H1 (cell line): ENCODE measurements around the gene EDC3. TPM values are rescaled to one million over a fixed set of nuclear protein-coding genes. Genes with fewer than 3 reads are reported as not detected.
"Not testable (repeated sequence)": the region's sequence is repeated elsewhere in the genome, so short reads cannot be mapped to it uniquely, and the experiment has no call there.

ENCODE experiments used
- CTCF ChIA-PET: fragments of 300-600 bp; sonication (Branson Sonifier 250); formaldehyde crosslinking; loops from one replicate; lab custom pipeline; 2021; ENCODE audit not compliant: partially characterized antibody; lab: Charles Lee
- POLR2A ChIA-PET: fragments of 300-600 bp; sonication (Branson Sonifier 250); formaldehyde crosslinking; loops from one replicate; lab custom pipeline; 2021; ENCODE audit warnings: inconsistent platforms; ENCODE audit not compliant: partially characterized antibody; lab: Charles Lee
- DNase-seq, 2 experiments: peaks; one replicate each; pipeline versions ENCODE4 v3.0.0 to v3.0.0-alpha.2; 2010 to 2022; ENCODE audit warnings: low spot score in 2 of 2, low read depth in 1 of 2, mixed read lengths in 1 of 2
- FAIRE-seq: peaks from 2 replicates; lab custom pipeline; 2011; peaks lifted over from hg19 to GRCh38; lab: Jason Lieb, UNC
- H2AFZ ChIP-seq: 2 replicates; pipeline ENCODE4 v1.8.1; 2012; ENCODE audit warnings: low read length, inconsistent platforms
- H2AK5ac ChIP-seq: 2 replicates; pipeline ENCODE4 v1.6.1; 2013; ENCODE audit warnings: low read depth, low read length
- H2BK120ac ChIP-seq: replicated peaks from 2 replicates; pipeline ENCODE3; 2013; ENCODE audit warnings: low read depth, low read length, inconsistent platforms
- H2BK12ac ChIP-seq: 2 replicates; pipeline ENCODE4 v1.6.1; 2013; ENCODE audit warnings: low read depth, low read length
- H2BK15ac ChIP-seq: 2 replicates; pipeline ENCODE4 v1.6.1; 2013; ENCODE audit warnings: low read length
- H2BK20ac ChIP-seq: 2 replicates; pipeline ENCODE4 v1.6.1; 2013; ENCODE audit warnings: low read length
- H2BK5ac ChIP-seq: 2 replicates; pipeline ENCODE4 v1.6.1; 2013; ENCODE audit warnings: low read depth, low read length
- H3K14ac ChIP-seq: 2 replicates; pipeline ENCODE4 v1.6.1; 2013; ENCODE audit warnings: inconsistent platforms; ENCODE audit not compliant: insufficient read length
- H3K18ac ChIP-seq: 2 replicates; pipeline ENCODE4 v1.6.1; 2013; ENCODE audit warnings: low read length; ENCODE audit errors: extremely low read depth
- H3K23ac ChIP-seq: 2 replicates; pipeline ENCODE4 v1.6.1; 2013; ENCODE audit warnings: inconsistent platforms; ENCODE audit not compliant: insufficient read length
- H3K23me2 ChIP-seq: 2 replicates; pipeline ENCODE4 v1.6.1; 2013; ENCODE audit warnings: low read depth, low read length
- H3K27ac ChIP-seq: 2 replicates; pipeline ENCODE4 v1.6.1; 2011; ENCODE audit warnings: low read depth, low read length, inconsistent platforms
- H3K27me3 ChIP-seq, 4 experiments: replicated peaks in 1 of 4; 1 replicate in 1 of 4; 2 replicates in 3 of 4; pipeline versions ENCODE4 v1.6.1 to v1.8.1; 2011 to 2013; ENCODE audit warnings: low read length in 3 of 4, mild to moderate bottlenecking in 3 of 4, inconsistent platforms in 2 of 4, mixed read lengths in 2 of 4, moderate library complexity in 1 of 4; ENCODE audit not compliant: control insufficient read depth in 3 of 4, insufficient read depth in 3 of 4; ENCODE audit errors: extremely low read depth in 1 of 4
- H3K36me3 ChIP-seq, 4 experiments: 2 replicates each; pipeline versions ENCODE4 v1.6.1 to v1.8.1; 2011 to 2013; ENCODE audit warnings: mild to moderate bottlenecking in 4 of 4, low read length in 3 of 4, moderate library complexity in 2 of 4, control low read depth in 1 of 4, inconsistent platforms in 1 of 4; ENCODE audit not compliant: insufficient read depth in 4 of 4, control insufficient read depth in 2 of 4
- H3K4ac ChIP-seq: replicated peaks from 2 replicates; pipeline ENCODE3; 2013; ENCODE audit warnings: low read length, low read depth, mixed read lengths, inconsistent platforms; ENCODE audit not compliant: insufficient read length
- H3K4me1 ChIP-seq, 4 experiments: replicated peaks in 1 of 4; 1 replicate in 1 of 4; 2 replicates in 3 of 4; pipeline versions ENCODE4 v1.6.1 to v1.8.1; 2011 to 2013; ENCODE audit warnings: low read length in 3 of 4, inconsistent platforms in 2 of 4, mixed read lengths in 1 of 4; ENCODE audit not compliant: insufficient read depth in 4 of 4, control insufficient read depth in 3 of 4
- H3K4me2 ChIP-seq, 2 experiments: 2 replicates each; pipeline versions ENCODE4 v1.6.1 to v1.8.1; 2011 to 2013; ENCODE audit warnings: low read depth in 2 of 2, low read length in 2 of 2, control low read depth in 1 of 2, inconsistent platforms in 1 of 2, mild to moderate bottlenecking in 1 of 2; ENCODE audit not compliant: insufficient read depth in 1 of 2
- H3K4me3 ChIP-seq, 4 experiments: fragments of 200-600, 300-600 bp in 1 of 4; sonication (generic), shearing (Covaris generic), sonication (Bioruptor Twin) in 1 of 4; 2 replicates each; pipeline versions ENCODE4 v1.5.1 to v1.8.1; 2011 to 2016; ENCODE audit warnings: low read length in 4 of 4, low read depth in 3 of 4, control low read depth in 2 of 4, inconsistent platforms in 2 of 4, mild to moderate bottlenecking in 2 of 4, mixed read lengths in 1 of 4, moderate library complexity in 1 of 4; ENCODE audit not compliant: insufficient read depth in 2 of 4; ENCODE audit errors: extremely low read depth in 1 of 4
- H3K56ac ChIP-seq: replicated peaks from 2 replicates; pipeline ENCODE3; 2013; ENCODE audit warnings: low read depth, mild to moderate bottlenecking, mixed read lengths, low read length, inconsistent platforms; ENCODE audit not compliant: insufficient read length
- H3K79me1 ChIP-seq: 2 replicates; pipeline ENCODE4 v1.6.1; 2013; ENCODE audit warnings: low read depth, low read length, control low read depth
- H3K79me2 ChIP-seq, 2 experiments: 2 replicates each; pipeline versions ENCODE4 v1.6.1 to v1.8.1; 2012 to 2013; ENCODE audit warnings: low read length in 2 of 2, mild to moderate bottlenecking in 2 of 2, inconsistent platforms in 1 of 2; ENCODE audit not compliant: insufficient read depth in 2 of 2, control insufficient read depth in 1 of 2
- H3K9ac ChIP-seq, 4 experiments: replicated peaks in 1 of 4; 1 replicate in 1 of 4; 2 replicates in 3 of 4; pipeline versions ENCODE4 v1.6.1 to v1.8.1; 2011 to 2013; ENCODE audit warnings: low read depth in 3 of 4, low read length in 3 of 4, control low read depth in 2 of 4, mild to moderate bottlenecking in 2 of 4, moderate library complexity in 2 of 4, inconsistent platforms in 1 of 4; ENCODE audit errors: extremely low read depth in 1 of 4
- H3K9me3 ChIP-seq, 2 experiments: 2 replicates each; pipeline versions ENCODE4 v1.6.1 to v1.8.1; 2012 to 2013; ENCODE audit warnings: mild to moderate bottlenecking in 2 of 2, moderate library complexity in 2 of 2, control low read depth in 1 of 2, inconsistent platforms in 1 of 2, low read depth in 1 of 2, low read length in 1 of 2, mixed read lengths in 1 of 2; ENCODE audit not compliant: insufficient read depth in 2 of 2
- H4K20me1 ChIP-seq, 2 experiments: replicated peaks in 1 of 2; 2 replicates each; pipeline versions ENCODE3 to v1.8.1; 2011 to 2013; ENCODE audit warnings: inconsistent platforms in 2 of 2, low read length in 2 of 2, mild to moderate bottlenecking in 1 of 2; ENCODE audit not compliant: insufficient read depth in 2 of 2, control insufficient read depth in 1 of 2
- H4K5ac ChIP-seq: 2 replicates; pipeline ENCODE4 v1.6.1; 2013; ENCODE audit warnings: low read length, low read depth, mixed read lengths, inconsistent platforms; ENCODE audit not compliant: insufficient read length
- H4K8ac ChIP-seq: 2 replicates; pipeline ENCODE4 v1.8.0; 2013; ENCODE audit warnings: mild to moderate bottlenecking, moderate library complexity, low read length, inconsistent platforms; ENCODE audit not compliant: insufficient read depth; ENCODE audit errors: extremely low read depth
- H4K91ac ChIP-seq: replicated peaks from 2 replicates; pipeline ENCODE3; 2013; ENCODE audit warnings: low read length, mixed read lengths, inconsistent platforms; ENCODE audit not compliant: insufficient read length
- WGBS, 2 experiments: shearing (Covaris generic) in 1 of 2; methylation state at CpG; one replicate each; pipeline versions ENCODE4 v1.1.6 to v1.1.7; 2013 to 2015; ENCODE audit warnings: low lambda C conversion rate in 2 of 2, mixed read lengths in 2 of 2, inconsistent platforms in 1 of 2, low coverage in 1 of 2, missing lambda C conversion rate in 1 of 2; ENCODE audit not compliant: insufficient replicate concordance in 2 of 2, insufficient coverage in 1 of 2, insufficient read length in 1 of 2; ENCODE audit errors: extremely low coverage in 1 of 2, missing lambda C conversion rate in 1 of 2; 5-methylcytosine and 5-hydroxymethylcytosine counted together
- polyA plus RNA-seq, 7 experiments: library from polyadenylated mRNA; depleted of rRNA in 3 of 7; stranded (reverse) in 5 of 7; unstranded in 2 of 7; fragments of >200 nt in 5 of 7; fragments of 200-250 nt in 2 of 7; gene quantifications; 1 replicate in 5 of 7; 2 replicates in 1 of 7; 4 replicates in 1 of 7; pipeline versions ENCODE4 v1.2.1 to v1.2.3, GENCODE V29; 2011 to 2013; ENCODE audit warnings: missing spikeins in 2 of 7, mixed read lengths in 2 of 7
- total RNA-seq: library from RNA; stranded (reverse); fragmentation: NEBNext Ultra II Directional; extraction: Animal tissue kit (Norgen Biotek cat#: 25700); gene quantifications from 2 replicates; pipeline ENCODE4 v1.2.1, GENCODE V29; 2021

Gene EDC3
- total and polyA plus RNA-seq, 2 of the 8 experiments (the other 6 are each of a cell fraction or from before 2014, with no cell fraction given) = 45.0 to 50.8 TPM

GRCh38 chr15:74596736-74597135 lies 99.1 kb downstream of the EDC3 start:
- H3K27ac ChIP-seq, H3K4me3 ChIP-seq, H3K14ac ChIP-seq, H4K91ac ChIP-seq, H3K4ac ChIP-seq, H3K9me3 ChIP-seq, H4K5ac ChIP-seq, H3K4me1 ChIP-seq, H3K18ac ChIP-seq, H3K23me2 ChIP-seq, DNase-seq, H4K20me1 ChIP-seq, H3K56ac ChIP-seq, H3K4me2 ChIP-seq, H3K23ac ChIP-seq, H2BK5ac ChIP-seq, H2BK12ac ChIP-seq, H4K8ac ChIP-seq, CTCF ChIA-PET, H3K79me1 ChIP-seq, H3K27me3 ChIP-seq, H2BK20ac ChIP-seq, H2BK120ac ChIP-seq, H3K79me2 ChIP-seq, H2AFZ ChIP-seq, H2AK5ac ChIP-seq, FAIRE-seq, H2BK15ac ChIP-seq, H3K9ac ChIP-seq: not testable (repeated sequence)
- 82% methylated on average over 9 of the region's 11 CpGs; no CpG with 5 or more reads in 1 of the 2 experiments for WGBS, 2 experiments
- POLR2A ChIA-PET = interaction anchor here (1.4 to 3.7 kb wide), 2 partner anchors 8 to 14 kb away, joined by 4 to 32 read pairs; no protein-coding TSS in a partner anchor
- peaks cover 21 to 39% (median 29%) of the 10 kb centered on the region in 4 experiments for H3K36me3 ChIP-seq
